Psoas muscle (tissue), 8 donors: ENCODE measurements around the gene SDF4. TPM values are rescaled to one million over a fixed set of nuclear protein-coding genes. Genes with fewer than 3 reads are reported as not detected.

ENCODE experiments used
- ATAC-seq, 4 donors: fragments of 200-7000 bp; cut with Tn5 transposase; one replicate each; pipeline ENCODE4 v1.9.1; 2020; ENCODE audit warnings: moderate library complexity in 3 of 4, mild to moderate bottlenecking in 2 of 4
- DNase-seq, 2 donors: peaks; one replicate each; pipeline ENCODE4 v3.0.0-alpha.2; 2020
- H3K27ac ChIP-seq: fragments of 200-600 bp; one replicate; pipeline ENCODE4 v1.8.0; 2022
- H3K27me3 ChIP-seq, 3 donors: fragments of 200-600 bp in 1 of 3; one replicate each; pipeline versions ENCODE4 v1.6.1 to v1.8.0; 2013 to 2022; ENCODE audit warnings: low read length in 2 of 3, mild to moderate bottlenecking in 2 of 3, moderate library complexity in 1 of 3; ENCODE audit not compliant: insufficient read depth in 3 of 3
- H3K36me3 ChIP-seq, 2 donors: fragments of 200-600 bp in 1 of 2; one replicate each; pipeline versions ENCODE4 v1.6.1 to v1.8.0; 2013 to 2022; ENCODE audit warnings: low read depth in 1 of 2, mild to moderate bottlenecking in 1 of 2, moderate library complexity in 1 of 2; ENCODE audit not compliant: insufficient read depth in 1 of 2
- H3K4me1 ChIP-seq: fragments of 200-600 bp; one replicate; pipeline ENCODE4 v1.8.0; 2022
- H3K4me3 ChIP-seq: fragments of 200-600 bp; one replicate; pipeline ENCODE4 v1.8.0; 2022; ENCODE audit warnings: mild to moderate bottlenecking
- H3K9me3 ChIP-seq: fragments of 200-600 bp; one replicate; pipeline ENCODE4 v1.8.0; 2022
- WGBS, 3 donors: extraction: QIAGEN DNeasy Blood & Tissue Kit; methylation state at CpG; one replicate each; pipeline versions ENCODE4 v1.1.6 to v1.1.7; 2013; 5-methylcytosine and 5-hydroxymethylcytosine counted together
- intact Hi-C, 2 donors: fragments of 100-400 bp; cut with DNase I; formaldehyde crosslinking; loops; one replicate each; pipeline versions ENCODE4 v1.11.0 to v1.14.2; 2022
- polyA plus RNA-seq, 3 donors: library from polyadenylated mRNA; stranded (reverse); fragments of 200-250 nt; gene quantifications; one replicate each; pipeline ENCODE4 v1.2.3, GENCODE V29; 2013
- total RNA-seq, 4 donors: library from RNA; stranded (reverse); fragmentation: NEBNext Ultra II Directional in 2 of 4; extraction: Animal tissue kit (Norgen Biotek cat#: 25700) in 2 of 4; gene quantifications; one replicate each; pipeline versions ENCODE4 v1.2.1 to v1.2.4, GENCODE V29; 2021 to 2023
- TF ChIP-seq, protein P1 (sequence below): fragments of 200-600 bp; IDR thresholded peaks from one replicate; pipeline ENCODE4 v1.8.0; 2022; ENCODE audit warnings: antibody characterized with exemption
- donor health status: healthy with polysubstance abuse.
- donor health status: DM: no; HTN: no; CAD: no; lungs with moderate emphysema.
- donor health status: Bipolar disorder and iron deficiency.
- donor health status: healthy.
- donor health status: DM: yes; HTN: yes; CAD: no.
- donor health status: DM: no; HTN: no; CAD: no.
- donor health status: DM: no; HTN: no; CAD: no.
- donor health status: DM: yes; HTN: yes; CAD: no.

Gene SDF4
- total and polyA plus RNA-seq, 7 donors, result 67.5 to 129 (median 85.9) TPM

DNA sequence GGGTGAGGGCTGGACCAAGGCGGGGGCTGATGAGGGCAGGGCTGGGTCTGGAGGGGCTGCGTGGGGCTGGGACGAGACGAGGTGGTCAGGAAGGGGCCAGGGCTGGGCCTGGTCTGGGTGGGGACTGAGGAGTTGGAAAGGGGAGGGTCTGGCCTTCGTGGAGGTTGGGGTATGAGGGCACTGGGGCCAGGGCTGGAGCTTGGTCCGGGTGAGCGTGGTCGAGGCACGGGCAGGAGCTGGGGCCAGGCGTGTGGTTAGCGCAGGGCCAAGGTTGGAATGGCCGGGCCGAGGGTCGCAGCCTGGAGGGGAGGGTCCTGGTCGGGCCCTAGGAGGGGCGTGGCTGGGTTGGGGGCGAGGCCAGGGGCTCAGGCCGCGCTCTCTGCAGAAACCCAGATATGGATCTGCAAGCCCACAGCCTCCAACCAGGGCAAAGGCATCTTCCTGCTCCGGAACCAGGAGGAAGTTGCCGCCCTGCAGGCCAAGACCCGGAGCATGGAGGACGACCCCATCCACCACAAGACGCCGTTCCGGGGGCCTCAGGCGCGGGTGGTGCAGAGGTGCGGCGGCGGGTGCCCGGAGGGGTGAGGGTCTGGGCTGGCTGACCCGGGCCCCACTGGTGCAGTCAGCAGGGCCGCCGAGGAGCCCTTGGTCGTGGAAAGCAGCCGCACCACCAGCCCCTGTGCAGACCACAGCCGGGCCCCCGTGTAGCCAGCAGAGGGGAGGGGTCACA is 49.1 kb downstream of the SDF4 start:
- WGBS, 3 donors, result 64 to 76% (median 65%) methylated on average over 33 to 39 of the region's 39 CpGs
- H3K4me1 ChIP-seq, result no peaks in the 10 kb centered on the region
- DNase-seq (peak in 1 of 2 donors; percentile 17), ATAC-seq (peak in 3 of 4 donors; percentile 12 to 45 (median 21))
- TF ChIP-seq, protein P1, sequence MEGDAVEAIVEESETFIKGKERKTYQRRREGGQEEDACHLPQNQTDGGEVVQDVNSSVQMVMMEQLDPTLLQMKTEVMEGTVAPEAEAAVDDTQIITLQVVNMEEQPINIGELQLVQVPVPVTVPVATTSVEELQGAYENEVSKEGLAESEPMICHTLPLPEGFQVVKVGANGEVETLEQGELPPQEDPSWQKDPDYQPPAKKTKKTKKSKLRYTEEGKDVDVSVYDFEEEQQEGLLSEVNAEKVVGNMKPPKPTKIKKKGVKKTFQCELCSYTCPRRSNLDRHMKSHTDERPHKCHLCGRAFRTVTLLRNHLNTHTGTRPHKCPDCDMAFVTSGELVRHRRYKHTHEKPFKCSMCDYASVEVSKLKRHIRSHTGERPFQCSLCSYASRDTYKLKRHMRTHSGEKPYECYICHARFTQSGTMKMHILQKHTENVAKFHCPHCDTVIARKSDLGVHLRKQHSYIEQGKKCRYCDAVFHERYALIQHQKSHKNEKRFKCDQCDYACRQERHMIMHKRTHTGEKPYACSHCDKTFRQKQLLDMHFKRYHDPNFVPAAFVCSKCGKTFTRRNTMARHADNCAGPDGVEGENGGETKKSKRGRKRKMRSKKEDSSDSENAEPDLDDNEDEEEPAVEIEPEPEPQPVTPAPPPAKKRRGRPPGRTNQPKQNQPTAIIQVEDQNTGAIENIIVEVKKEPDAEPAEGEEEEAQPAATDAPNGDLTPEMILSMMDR, result no peak
- H3K9me3 ChIP-seq, result no peaks in the 10 kb centered on the region
- no peaks in the 10 kb centered on the region for H3K36me3 ChIP-seq
- H3K27ac ChIP-seq, result no peak overlapping the region
- intact Hi-C loops, result no loop called here
- peaks cover 0 to 37% (median 7%) of the 10 kb centered on the region in 3 donors for H3K27me3 ChIP-seq
- no peak overlapping the region for H3K4me3 ChIP-seq

DNA sequence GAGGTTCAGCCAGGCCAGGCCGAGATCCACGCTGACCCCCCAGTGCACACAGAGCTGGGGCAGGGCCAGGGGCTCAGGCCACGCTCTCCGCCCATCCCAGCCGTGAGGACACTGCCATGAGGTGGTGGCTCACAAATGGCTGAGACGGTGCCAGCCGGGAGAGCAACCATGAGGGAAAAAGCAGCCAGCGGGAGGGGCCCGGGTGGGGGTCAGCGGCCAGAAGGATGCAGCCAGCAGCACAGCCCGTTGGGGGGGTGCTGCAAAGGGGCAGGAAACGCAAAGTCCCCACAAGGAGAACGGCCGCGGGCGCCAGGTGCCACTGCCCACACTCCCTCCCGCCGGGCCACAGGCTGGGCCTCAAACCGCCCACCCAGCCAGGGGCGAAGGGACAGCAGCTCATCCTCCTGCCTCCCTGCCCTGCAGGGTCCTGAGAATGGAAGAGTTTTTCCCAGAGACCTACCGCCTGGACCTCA is 49.8 kb downstream of the SDF4 start:
- H3K27me3 ChIP-seq, result peaks cover 0 to 42% (median 8%) of the 10 kb centered on the region in 3 donors
- no peak for ATAC-seq
- TF ChIP-seq, protein P1, result no peak
- 41 to 62% (median 61%) methylated on average over 21 of the region's 21 CpGs for WGBS, 3 donors
- no peak overlapping the region for H3K4me3 ChIP-seq
- H3K27ac ChIP-seq, result no peak overlapping the region
- no peaks in the 10 kb centered on the region for H3K4me1 ChIP-seq
- peak; percentile 10 to 53 for DNase-seq
- no peaks in the 10 kb centered on the region for H3K9me3 ChIP-seq
- no peaks in the 10 kb centered on the region for H3K36me3 ChIP-seq
- intact Hi-C loops, result no loop called here

DNA sequence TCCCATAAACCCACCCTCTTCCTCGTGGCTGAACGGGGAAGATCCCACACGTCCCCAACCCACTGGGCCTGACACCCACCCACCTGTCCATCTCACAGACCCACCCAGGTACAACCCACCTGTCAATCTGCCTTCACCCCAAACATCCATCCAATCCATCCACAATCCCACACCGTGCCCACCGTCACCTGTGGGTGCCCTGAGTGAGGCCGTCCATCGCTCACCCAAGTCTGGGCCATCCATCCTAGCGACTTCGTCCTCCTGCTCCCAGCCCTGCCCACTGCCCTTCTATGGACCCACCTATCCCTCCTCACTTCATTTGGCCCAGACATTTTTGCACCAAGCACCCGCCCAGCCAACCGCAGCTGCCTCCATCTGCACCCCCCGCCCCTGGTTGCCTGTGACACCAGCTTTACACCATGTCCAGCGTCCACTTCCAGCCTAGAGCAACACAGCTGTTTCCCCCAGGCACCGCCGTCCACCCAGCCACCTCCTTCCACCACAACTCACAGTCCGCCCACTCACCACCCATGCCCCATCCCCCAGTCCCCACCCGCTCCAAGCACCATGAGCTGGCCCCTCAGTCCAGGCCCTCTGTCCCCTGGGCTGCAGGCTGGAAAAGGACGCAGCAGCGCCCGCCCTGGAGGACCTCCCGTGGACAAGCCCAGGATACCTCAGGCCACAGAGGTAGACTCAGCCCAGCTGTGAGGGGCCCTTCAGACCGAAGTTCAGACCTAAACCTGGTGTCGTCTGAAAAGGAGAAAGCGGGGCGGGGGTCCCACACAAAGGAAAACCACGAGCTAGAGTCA is 50.5 kb downstream of the SDF4 start:
- Histone ChIP-seq H3K9me3 (no peaks in the 10 kb centered on the region), H3K4me3 (no peak overlapping the region), H3K36me3 (no peaks in the 10 kb centered on the region), H3K27ac (no peak overlapping the region), H3K27me3 (peaks cover 0 to 48% (median 8%) of the 10 kb centered on the region in 3 donors), H3K4me1 (no peaks in the 10 kb centered on the region)
- ATAC-seq (no peak), DNase-seq (peak in 1 of 2 donors; percentile 8)
- TF ChIP-seq, protein P1, result no peak
- WGBS, 3 donors, result 66 to 75% (median 68%) methylated on average over 26 of the region's 26 CpGs
- intact Hi-C loops, result no loop called here

DNA sequence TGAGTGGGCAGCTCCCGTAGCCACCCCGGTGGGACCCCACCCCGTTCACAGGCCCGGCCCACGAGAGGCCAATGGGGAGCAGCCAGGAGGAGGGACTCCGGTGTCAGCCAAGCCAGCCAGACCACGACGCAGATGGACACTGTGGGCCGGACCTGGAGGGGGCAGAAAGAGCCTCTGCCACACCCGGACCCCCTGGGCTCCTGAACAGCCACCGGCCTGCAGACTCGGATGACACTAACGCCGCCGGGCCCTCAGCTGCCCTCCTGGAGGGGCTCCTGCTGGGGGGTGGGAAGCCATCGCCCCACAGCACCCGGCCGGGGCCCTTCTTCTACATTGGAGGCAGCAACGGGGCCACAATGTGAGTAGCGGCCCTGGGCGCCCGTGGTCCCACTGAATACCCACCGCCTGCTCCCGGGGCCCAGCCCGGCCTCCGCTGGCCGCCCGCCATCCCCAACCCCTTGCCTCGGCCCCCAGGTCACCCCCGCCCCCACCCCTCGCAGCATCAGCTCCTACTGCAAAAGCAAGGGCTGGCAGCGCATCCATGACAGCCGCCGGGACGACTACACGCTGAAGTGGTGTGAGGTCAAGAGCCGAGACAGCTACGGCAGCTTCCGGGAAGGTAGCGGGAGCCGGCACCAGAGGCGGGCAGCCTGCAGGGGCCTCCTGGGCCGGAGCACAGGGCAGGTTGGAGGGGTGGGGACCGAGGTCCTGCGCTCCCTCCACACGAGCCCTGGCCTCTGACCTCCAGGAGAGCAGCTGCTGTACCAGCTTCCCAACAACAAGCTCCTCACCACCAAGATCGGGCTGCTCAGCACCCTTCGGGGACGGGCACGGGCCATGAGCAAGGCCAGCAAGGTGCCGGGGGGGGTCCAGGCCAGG is 51.6 kb downstream of the SDF4 start:
- TF ChIP-seq, protein P1, result no peak
- WGBS, 3 donors, result 72 to 82% (median 73%) methylated on average over 43 to 51 of the region's 51 CpGs
- Histone ChIP-seq H3K4me3 (no peak overlapping the region), H3K9me3 (no peaks in the 10 kb centered on the region), H3K27me3 (peaks cover 0 to 56% (median 8%) of the 10 kb centered on the region in 3 donors), H3K27ac (no peak overlapping the region), H3K36me3 (no peaks in the 10 kb centered on the region), H3K4me1 (no peaks in the 10 kb centered on the region)
- intact Hi-C loops, result no loop called here
- DNase-seq, result peak in 1 of 2 donors; percentile 11
- ATAC-seq, result no peak
